ENCODE measurements around the gene TOX4.
A peak's percentile ranks its signal among the peaks of the same experiment; 100 is the strongest.

Gene TOX4

GRCh38 chr14:21476925-21477681 is at the start of gene TOX4, which contains the start of gene RAB2B:
TOX4 (plus strand) TSS chr14:21477195; CDS start chr14:21477279, 84 bp downstream.
RAB2B (minus strand) TSS chr14:21476959; CDS start chr14:21476872, 87 bp downstream.
- DNase-seq, result peak; percentile 97 to 98
- peak; percentile 99 for TF ChIP-seq CTCF (IDR thresholded peaks at IDR 0.05)
- peaks cover 4 to 38% (median 32%) of the 10 kb centered on the region in 3 donors for H3K36me3 ChIP-seq
- H3K4me3 ChIP-seq, result peak within 1 kb of the TSS; percentile 76 to 90
- no peaks in the 10 kb centered on the region for H3K27me3 ChIP-seq
- H3K4me1 ChIP-seq, result peaks cover 0 to 28% (median 17%) of the 10 kb centered on the region in 4 donors
- H3K27ac ChIP-seq, result peak within 1 kb of the TSS; percentile 84 to 94
- intact Hi-C loops (cut with DNase I; ENCODE audit: low total_unique reads), result no loop called here
- H3K9me3 ChIP-seq, result no peaks in the 10 kb centered on the region

- Histone ChIP-seq H3K9me3 (no peaks in the 10 kb centered on the region), H3K27ac (no peak overlapping the region), H3K36me3 (peaks cover 68 to 77% (median 73%) of the 10 kb centered on the region in 3 donors), H3K4me3 (no peak overlapping the region), H3K4me1 (no peaks in the 10 kb centered on the region), H3K27me3 (no peaks in the 10 kb centered on the region)
- no peak for DNase-seq
- intact Hi-C loops (cut with DNase I; ENCODE audit: low total_unique reads), result no loop called here
- TF ChIP-seq CTCF (IDR thresholded peaks at IDR 0.05), result no peak
Observed at GRCh38 chr14:21428930-21429329, 48.1 kb upstream of the TOX4 start.

- no peak overlapping the region for H3K4me3 ChIP-seq
- intact Hi-C loops (cut with DNase I; ENCODE audit: low total_unique reads), result no loop called here
- H3K9me3 ChIP-seq, result no peaks in the 10 kb centered on the region
- peaks cover 47 to 57% (median 55%) of the 10 kb centered on the region in 3 donors for H3K36me3 ChIP-seq
- no peak overlapping the region for H3K27ac ChIP-seq
- DNase-seq, result no peak
- H3K27me3 ChIP-seq, result no peaks in the 10 kb centered on the region
- H3K4me1 ChIP-seq, result peaks cover 0 to 17% (median 11%) of the 10 kb centered on the region in 4 donors
- no peak for TF ChIP-seq CTCF (IDR thresholded peaks at IDR 0.05)
Observed at GRCh38 chr14:21431126-21431525, 45.9 kb upstream of the TOX4 start.

- no peak for TF ChIP-seq CTCF (IDR thresholded peaks at IDR 0.05)
- intact Hi-C loops (cut with DNase I; ENCODE audit: low total_unique reads), result loop anchor here (1.0 to 5.0 kb wide), 4 partner anchors 20 to 754 kb away; partner anchors contain the start of genes CHD8, METTL3, RNASE4 and SUPT16H
- no peak for DNase-seq
- Histone ChIP-seq H3K36me3 (peaks cover 0 to 2% (median 1%) of the 10 kb centered on the region in 3 donors), H3K4me3 (peak overlapping the region; percentile 81 to 97), H3K4me1 (peaks cover 0 to 30% (median 18%) of the 10 kb centered on the region in 4 donors), H3K27me3 (no peaks in the 10 kb centered on the region), H3K27ac (peak overlapping the region; percentile 87 to 94), H3K9me3 (no peaks in the 10 kb centered on the region)
Observed at GRCh38 chr14:21436567-21437062, 40.4 kb upstream of the TOX4 start.

- intact Hi-C loops (cut with DNase I; ENCODE audit: low total_unique reads), result loop anchor here (1.0 to 5.0 kb wide), 4 partner anchors 19 to 755 kb away; partner anchors contain the start of genes CHD8, METTL3, RNASE4 and SUPT16H
- Histone ChIP-seq H3K36me3 (no peaks in the 10 kb centered on the region), H3K27ac (peak overlapping the region; percentile 87 to 94), H3K4me3 (peak overlapping the region; percentile 81 to 97), H3K27me3 (no peaks in the 10 kb centered on the region), H3K4me1 (peaks cover 0 to 30% (median 18%) of the 10 kb centered on the region in 4 donors), H3K9me3 (no peaks in the 10 kb centered on the region)
- peak; percentile 99 for DNase-seq
- peak in 1 of 2 experiments; percentile 11 for TF ChIP-seq CTCF (IDR thresholded peaks at IDR 0.05)
Observed at GRCh38 chr14:21437063-21437901, 39.7 kb upstream of the TOX4 start.
